Endothelial cell of umbilical vein (primary cell): ENCODE measurements around the gene EIF4E1B. TPM values are rescaled to one million over a fixed set of nuclear protein-coding genes. Genes with fewer than 3 reads are reported as not detected.

ENCODE experiments used
- BruUV-seq: library from RNA; stranded (reverse); fragments of 400-500 nt; replicated peaks from 2 replicates; lab custom pipeline; 2021; lab: Mats Ljungman, UMichigan
- CTCF ChIA-PET: fragments of 300-600, 350-600 bp; sonication (Branson Sonifier 250); formaldehyde crosslinking; loops from one replicate; lab custom pipeline; 2021; ENCODE audit warnings: antibody characterized with exemption, inconsistent platforms; lab: Charles Lee
- POLR2A ChIA-PET: fragments of 300-600, 350-600 bp; sonication (Branson Sonifier 250); formaldehyde crosslinking; loops from one replicate; lab custom pipeline; 2021; ENCODE audit warnings: antibody characterized with exemption, inconsistent platforms; lab: Charles Lee
- DNase-seq: peaks from one replicate; pipeline ENCODE4 v3.0.0-alpha.2; 2011; ENCODE audit warnings: low read depth, low spot score
- FAIRE-seq: peaks from 2 replicates; lab custom pipeline; 2011; peaks lifted over from hg19 to GRCh38; lab: Jason Lieb, UNC
- H2AFZ ChIP-seq: 2 replicates; pipeline ENCODE4 v1.6.0; 2012; ENCODE audit warnings: low read depth, low read length, control low read depth, inconsistent platforms
- H3K27ac ChIP-seq: 2 replicates; pipeline ENCODE4 v1.5.1; 2011; ENCODE audit warnings: low read depth, mild to moderate bottlenecking, control low read depth, low read length, moderate library complexity; ENCODE audit not compliant: insufficient read depth
- H3K27me3 ChIP-seq, 2 experiments: 2 replicates each; pipeline versions ENCODE4 v1.6.0 to v1.6.1; 2011; ENCODE audit warnings: low read length in 2 of 2, mixed read lengths in 1 of 2; ENCODE audit not compliant: control insufficient read depth in 2 of 2, insufficient read depth in 2 of 2
- H3K36me3 ChIP-seq, 2 experiments: 2 replicates in 1 of 2; 3 replicates in 1 of 2; pipeline ENCODE4 v1.5.1; 2011; ENCODE audit warnings: low read length in 2 of 2, mild to moderate bottlenecking in 1 of 2, moderate library complexity in 1 of 2; ENCODE audit not compliant: control insufficient read depth in 2 of 2, insufficient read depth in 2 of 2; ENCODE audit errors: extremely low read depth in 1 of 2
- H3K4me1 ChIP-seq: 3 replicates; pipeline ENCODE4 v1.5.1; 2011; ENCODE audit warnings: mild to moderate bottlenecking, low read length; ENCODE audit not compliant: control insufficient read depth, insufficient read depth; ENCODE audit errors: extremely low read depth
- H3K4me2 ChIP-seq: 2 replicates; pipeline ENCODE4 v1.6.1; 2011; ENCODE audit warnings: low read length, control low read depth, mixed read lengths; ENCODE audit not compliant: insufficient read depth
- H3K4me3 ChIP-seq, 3 experiments: fragments of 200-600 bp in 1 of 3; sonication (generic), shearing (Covaris generic) in 1 of 3; replicated peaks in 1 of 3; 2 replicates each; pipeline ENCODE4 v1.5.1; 2011 to 2016; ENCODE audit warnings: control low read depth in 3 of 3, low read length in 3 of 3, mild to moderate bottlenecking in 2 of 3, inconsistent platforms in 1 of 3, low read depth in 1 of 3, moderate library complexity in 1 of 3; ENCODE audit not compliant: insufficient read depth in 1 of 3
- H3K79me2 ChIP-seq: 2 replicates; pipeline ENCODE4 v1.6.0; 2012; ENCODE audit warnings: low read length, inconsistent platforms; ENCODE audit not compliant: control insufficient read depth, insufficient read depth
- H3K9ac ChIP-seq: replicated peaks from 2 replicates; pipeline ENCODE3; 2011; ENCODE audit warnings: low read length, control low read depth; ENCODE audit not compliant: insufficient read depth; ENCODE audit errors: extremely low read depth
- H3K9me1 ChIP-seq: replicated peaks from 3 replicates; pipeline ENCODE4 v1.6.0; 2011; ENCODE audit warnings: mild to moderate bottlenecking, low read length; ENCODE audit not compliant: control insufficient read depth, insufficient read depth; ENCODE audit errors: extremely low read depth
- H3K9me3 ChIP-seq: replicated peaks from 2 replicates; pipeline ENCODE4 v1.5.1; 2012; ENCODE audit warnings: low read length, inconsistent platforms; ENCODE audit not compliant: control insufficient read depth, insufficient read depth
- H4K20me1 ChIP-seq: replicated peaks from 2 replicates; pipeline ENCODE3; 2011; ENCODE audit warnings: mild to moderate bottlenecking, low read length; ENCODE audit not compliant: control insufficient read depth, insufficient read depth; ENCODE audit errors: extremely low read depth
- CTCF ChIP-seq, 2 donors: IDR thresholded peaks; 1 replicate in 1 of 2; 2 replicates in 1 of 2; pipeline ENCODE4 v1.5.1; 2011; ENCODE audit warnings: low read length in 2 of 2, mild to moderate bottlenecking in 2 of 2, moderate library complexity in 2 of 2, control low read depth in 1 of 2, inconsistent platforms in 1 of 2, low read depth in 1 of 2; ENCODE audit not compliant: insufficient read depth in 1 of 2; ENCODE audit errors: extremely low read depth in 1 of 2
- EZH2 ChIP-seq: IDR thresholded peaks from 2 replicates; pipeline ENCODE4 v1.6.1; 2012; ENCODE audit warnings: borderline replicate concordance, low read depth, mild to moderate bottlenecking, moderate library complexity, low read length, inconsistent platforms; ENCODE audit not compliant: severe bottlenecking
- FOS ChIP-seq: IDR thresholded peaks from 2 replicates; pipeline ENCODE4 v1.6.1; 2011; ENCODE audit warnings: mild to moderate bottlenecking, low read length, moderate library complexity, borderline replicate concordance; ENCODE audit not compliant: insufficient read depth
- JUN ChIP-seq: IDR thresholded peaks from 2 replicates; pipeline ENCODE4 v1.6.1; 2011; ENCODE audit warnings: borderline replicate concordance, low read depth; ENCODE audit not compliant: insufficient read length, insufficient read depth
- MAX ChIP-seq: IDR thresholded peaks from 2 replicates; pipeline ENCODE4 v1.6.1; 2011; ENCODE audit not compliant: insufficient read depth, insufficient read length
- dilution Hi-C: fragments of 300-500 bp; cut with MboI; formaldehyde crosslinking; loops from one replicate; pipeline ENCODE4 v1.15.0; 2019; ENCODE audit warnings: low sequenced_read_pairs; ENCODE audit not compliant: extremely low pct_ligation_motif_present
- intact Hi-C: fragments of 100-400 bp; cut with micrococcal nuclease; formaldehyde crosslinking; loops from one replicate; pipeline ENCODE4 v1.10.0; 2022
- polyA plus RNA-seq, 4 experiments: library from polyadenylated mRNA; depleted of rRNA in 3 of 4; stranded (reverse) in 3 of 4; unstranded in 1 of 4; fragments of >200 nt; gene quantifications; 2 replicates each; pipeline versions ENCODE4 v1.2.1 to v1.2.3, GENCODE V29; 2011 to 2012; ENCODE audit warnings: missing spikeins in 1 of 4
- total RNA-seq: library from RNA; stranded (reverse); gene quantifications from 2 replicates; pipeline ENCODE4 v1.2.3, GENCODE V29; 2021

Gene EIF4E1B
- total and polyA plus RNA-seq, 2 donors (not counting 3 experiments of a cell fraction or from before 2014, with no cell fraction given): not detected

GRCh38 chr5:176663566-176663965 lies 33.1 kb downstream of the EIF4E1B start:
- Histone ChIP-seq H3K4me3 (no peak overlapping the region), H3K4me2 (no peak overlapping the region), H3K36me3 (no peaks in the 10 kb centered on the region), H3K27ac (no peak overlapping the region), H3K9me1 (no peaks in the 10 kb centered on the region), H3K9me3 (no peaks in the 10 kb centered on the region), H2AFZ (no peak overlapping the region), H3K4me1 (no peaks in the 10 kb centered on the region), H3K9ac (no peak overlapping the region), H3K27me3 (peaks cover 0 to 14% of the 10 kb centered on the region in 2 experiments), H3K79me2 (no peaks in the 10 kb centered on the region), H4K20me1 (no peaks in the 10 kb centered on the region)
- intact Hi-C loops (loop anchor here (10.0 kb wide), 1 partner anchor 221 kb away; no protein-coding TSS in a partner anchor), dilution Hi-C loops (no loop called here)
- ChIA-PET POLR2A (no interaction called here), CTCF (interaction anchor here (1.8 kb wide), 1 partner anchor 448 kb away, joined by 5 read pairs; no protein-coding TSS in a partner anchor)
- TF ChIP-seq MAX (no peak), CTCF (IDR thresholded peaks at IDR 0.05; ENCODE audit: extremely low read depth in 1 of 2, insufficient read depth in 1 of 2, low read depth in 1 of 2, low read length in 2 of 2) (no peak), EZH2 (no peak), JUN (no peak), FOS (no peak)
- BruUV-seq: no TSS peak
- DNase-seq (no peak), FAIRE-seq (no peak)
